Stimulated activated memory B cell treated with anti-CD40 and anti-IgM and Interleukin-4, amounts not matched to agents 10 μg/mL and 1 μg/mL and 100 μg/mL, for 72 hours (primary cell): ENCODE data around the gene RPH3AL.

Experiments
- ATAC-seq: fragments of 150-1000 bp; cut with Tn5 transposase; 2 replicates; pipeline ENCODE4 v1.10.0; 2021
- H3K27ac Mint-ChIP-seq: one replicate; pipeline ENCODE4 v1.8.0; 2022; ENCODE audit warnings: mild to moderate bottlenecking, mixed read lengths
- H3K27me3 Mint-ChIP-seq: one replicate; pipeline ENCODE4 v1.8.0; 2022; ENCODE audit warnings: mixed read lengths
- H3K36me3 Mint-ChIP-seq: one replicate; pipeline ENCODE4 v1.8.0; 2022; ENCODE audit warnings: mixed read lengths
- H3K4me1 Mint-ChIP-seq: one replicate; pipeline ENCODE4 v1.8.0; 2022; ENCODE audit warnings: mixed read lengths
- H3K4me3 Mint-ChIP-seq: one replicate; pipeline ENCODE4 v1.8.0; 2022; ENCODE audit warnings: mild to moderate bottlenecking, moderate library complexity, mixed read lengths
- H3K9me3 Mint-ChIP-seq: one replicate; pipeline ENCODE4 v1.8.0; 2022; ENCODE audit warnings: mixed read lengths

The RPH3AL gene

GRCh38 chr17:337453-337852 is 15.2 kb downstream of the RPH3AL start:
- Mint-ChIP-seq H3K9me3 (no peaks in the 10 kb centered on the region), H3K4me1 (peaks cover 20% of the 10 kb centered on the region), H3K27me3 (peaks cover 31% of the 10 kb centered on the region), H3K36me3 (peaks cover 5% of the 10 kb centered on the region), H3K4me3 (no peak overlapping the region), H3K27ac (no peak overlapping the region)
- no peak for ATAC-seq

GRCh38 chr17:337022-337420 is 15.6 kb downstream of the RPH3AL start:
- Mint-ChIP-seq H3K4me3 (no peak overlapping the region), H3K4me1 (peaks cover 20% of the 10 kb centered on the region), H3K27ac (no peak overlapping the region), H3K36me3 (peaks cover 5% of the 10 kb centered on the region), H3K27me3 (peaks cover 31% of the 10 kb centered on the region), H3K9me3 (no peaks in the 10 kb centered on the region)
- no peak for ATAC-seq

GRCh38 chr17:336110-337021 is 16.2 kb downstream of the RPH3AL start:
- Mint-ChIP-seq H3K9me3 (no peaks in the 10 kb centered on the region), H3K4me1 (peaks cover 20% of the 10 kb centered on the region), H3K27me3 (peaks cover 31% of the 10 kb centered on the region), H3K4me3 (no peak overlapping the region), H3K36me3 (peaks cover 5% of the 10 kb centered on the region), H3K27ac (no peak overlapping the region)
- no peak for ATAC-seq

- ATAC-seq, result no peak
- Mint-ChIP-seq H3K9me3 (no peaks in the 10 kb centered on the region), H3K4me1 (peaks cover 20% of the 10 kb centered on the region), H3K4me3 (no peak overlapping the region), H3K27ac (no peak overlapping the region), H3K36me3 (peaks cover 5% of the 10 kb centered on the region), H3K27me3 (peaks cover 24% of the 10 kb centered on the region)
Observed at GRCh38 chr17:335691-336090, 16.9 kb downstream of the RPH3AL start.

GRCh38 chr17:334974-335481 is 17.6 kb downstream of the RPH3AL start:
- peaks cover 24% of the 10 kb centered on the region for H3K4me1 Mint-ChIP-seq

GRCh38 chr17:333626-334396 is 18.8 kb downstream of the RPH3AL start:
- Mint-ChIP-seq H3K9me3 (no peaks in the 10 kb centered on the region), H3K4me3 (no peak overlapping the region), H3K36me3 (peaks cover 5% of the 10 kb centered on the region), H3K27ac (no peak overlapping the region), H3K4me1 (peaks cover 26% of the 10 kb centered on the region), H3K27me3 (peaks cover 24% of the 10 kb centered on the region)
- ATAC-seq, result no peak

More at GRCh38 chr17:334974-335481, 17.6 kb downstream of the RPH3AL start:
- Mint-ChIP-seq H3K36me3 (peaks cover 5% of the 10 kb centered on the region), H3K4me3 (no peak overlapping the region), H3K27me3 (peaks cover 24% of the 10 kb centered on the region), H3K27ac (no peak overlapping the region), H3K9me3 (no peaks in the 10 kb centered on the region)
- ATAC-seq, result no peak

- no peak overlapping the region for H3K4me3 Mint-ChIP-seq
- ATAC-seq, result no peak
- peaks cover 15% of the 10 kb centered on the region for H3K27me3 Mint-ChIP-seq
- H3K27ac Mint-ChIP-seq, result no peak overlapping the region
- H3K4me1 Mint-ChIP-seq, result peaks cover 21% of the 10 kb centered on the region
- no peaks in the 10 kb centered on the region for H3K36me3 Mint-ChIP-seq
- no peaks in the 10 kb centered on the region for H3K9me3 Mint-ChIP-seq
Observed at GRCh38 chr17:332558-333322, 19.9 kb downstream of the RPH3AL start.

- Mint-ChIP-seq H3K4me1 (peaks cover 14% of the 10 kb centered on the region), H3K4me3 (no peak overlapping the region), H3K9me3 (no peaks in the 10 kb centered on the region), H3K36me3 (peaks cover 4% of the 10 kb centered on the region), H3K27me3 (peaks cover 9% of the 10 kb centered on the region), H3K27ac (no peak overlapping the region)
- peak; percentile 18 for ATAC-seq
Observed at GRCh38 chr17:332023-332422, 20.6 kb downstream of the RPH3AL start.

GRCh38 chr17:330993-331701 is 21.5 kb downstream of the RPH3AL start:
- ATAC-seq, result no peak
- H3K27ac Mint-ChIP-seq, result no peak overlapping the region
- H3K4me1 Mint-ChIP-seq, result peaks cover 6% of the 10 kb centered on the region
- no peaks in the 10 kb centered on the region for H3K27me3 Mint-ChIP-seq
- H3K36me3 Mint-ChIP-seq, result peaks cover 7% of the 10 kb centered on the region
- no peak overlapping the region for H3K4me3 Mint-ChIP-seq
- no peaks in the 10 kb centered on the region for H3K9me3 Mint-ChIP-seq

GRCh38 chr17:329784-330420 is 22.7 kb downstream of the RPH3AL start:
- Mint-ChIP-seq H3K27me3 (no peaks in the 10 kb centered on the region), H3K9me3 (peaks cover 3% of the 10 kb centered on the region), H3K36me3 (peaks cover 15% of the 10 kb centered on the region), H3K4me3 (no peak overlapping the region), H3K27ac (no peak overlapping the region), H3K4me1 (peaks cover 6% of the 10 kb centered on the region)
- ATAC-seq, result no peak

- peaks cover 3% of the 10 kb centered on the region for H3K9me3 Mint-ChIP-seq
- H3K27ac Mint-ChIP-seq, result no peak overlapping the region
- H3K4me3 Mint-ChIP-seq, result no peak overlapping the region
- no peaks in the 10 kb centered on the region for H3K27me3 Mint-ChIP-seq
- H3K4me1 Mint-ChIP-seq, result peaks cover 6% of the 10 kb centered on the region
- peaks cover 15% of the 10 kb centered on the region for H3K36me3 Mint-ChIP-seq
- ATAC-seq, result no peak
Observed at GRCh38 chr17:327971-328370, 24.6 kb downstream of the RPH3AL start.

- ATAC-seq, result no peak
- H3K27ac Mint-ChIP-seq, result no peak overlapping the region
- H3K9me3 Mint-ChIP-seq, result peaks cover 3% of the 10 kb centered on the region
- no peak overlapping the region for H3K4me3 Mint-ChIP-seq
- peaks cover 6% of the 10 kb centered on the region for H3K4me1 Mint-ChIP-seq
- H3K27me3 Mint-ChIP-seq, result no peaks in the 10 kb centered on the region
- peaks cover 15% of the 10 kb centered on the region for H3K36me3 Mint-ChIP-seq
Observed at GRCh38 chr17:327296-327695, 25.3 kb downstream of the RPH3AL start.

GRCh38 chr17:326010-326621 is 26.5 kb downstream of the RPH3AL start:
- peaks cover 15% of the 10 kb centered on the region for H3K36me3 Mint-ChIP-seq
- H3K4me1 Mint-ChIP-seq, result peaks cover 6% of the 10 kb centered on the region
- no peak for ATAC-seq
- no peaks in the 10 kb centered on the region for H3K27me3 Mint-ChIP-seq
- peaks cover 3% of the 10 kb centered on the region for H3K9me3 Mint-ChIP-seq
- no peak overlapping the region for H3K27ac Mint-ChIP-seq
- H3K4me3 Mint-ChIP-seq, result no peak overlapping the region
